ENCODE data around the gene SFXN5.

DNA sequence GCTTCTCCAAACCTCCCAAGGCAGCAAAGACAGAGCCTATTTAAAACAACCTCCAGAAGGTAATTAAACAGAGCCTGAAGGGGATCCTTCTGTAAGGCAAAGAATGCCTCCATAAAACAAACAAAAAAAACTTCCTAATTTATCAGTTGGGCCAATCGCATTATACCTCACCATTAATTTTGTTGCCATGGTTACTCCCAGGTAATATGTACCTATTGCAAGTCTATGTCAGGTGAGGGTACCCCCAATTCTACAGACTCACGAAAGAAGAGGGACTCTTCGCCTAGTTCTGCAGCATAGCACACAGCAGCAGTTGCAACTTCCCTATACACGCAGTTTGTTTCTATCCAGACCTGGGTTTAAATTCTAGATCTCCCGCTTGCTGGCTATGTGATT, 38.8 kb downstream of the SFXN5 start:
- TF ChIP-seq MYC (IDR thresholded peaks at IDR 0.05; ENCODE audit: low read depth, low read length), result no peak
- TF ChIP-seq POLR2A (IDR thresholded peaks at IDR 0.05; ENCODE audit: low read depth, low read length), result no peak
- TF ChIP-seq, protein P1, sequence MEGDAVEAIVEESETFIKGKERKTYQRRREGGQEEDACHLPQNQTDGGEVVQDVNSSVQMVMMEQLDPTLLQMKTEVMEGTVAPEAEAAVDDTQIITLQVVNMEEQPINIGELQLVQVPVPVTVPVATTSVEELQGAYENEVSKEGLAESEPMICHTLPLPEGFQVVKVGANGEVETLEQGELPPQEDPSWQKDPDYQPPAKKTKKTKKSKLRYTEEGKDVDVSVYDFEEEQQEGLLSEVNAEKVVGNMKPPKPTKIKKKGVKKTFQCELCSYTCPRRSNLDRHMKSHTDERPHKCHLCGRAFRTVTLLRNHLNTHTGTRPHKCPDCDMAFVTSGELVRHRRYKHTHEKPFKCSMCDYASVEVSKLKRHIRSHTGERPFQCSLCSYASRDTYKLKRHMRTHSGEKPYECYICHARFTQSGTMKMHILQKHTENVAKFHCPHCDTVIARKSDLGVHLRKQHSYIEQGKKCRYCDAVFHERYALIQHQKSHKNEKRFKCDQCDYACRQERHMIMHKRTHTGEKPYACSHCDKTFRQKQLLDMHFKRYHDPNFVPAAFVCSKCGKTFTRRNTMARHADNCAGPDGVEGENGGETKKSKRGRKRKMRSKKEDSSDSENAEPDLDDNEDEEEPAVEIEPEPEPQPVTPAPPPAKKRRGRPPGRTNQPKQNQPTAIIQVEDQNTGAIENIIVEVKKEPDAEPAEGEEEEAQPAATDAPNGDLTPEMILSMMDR (IDR thresholded peaks at IDR 0.05; ENCODE audit: extremely low read depth in 1 of 2, insufficient read depth in 1 of 2, low read depth in 1 of 2, low read length in 2 of 2), result no peak
- TF ChIP-seq, protein P2, sequence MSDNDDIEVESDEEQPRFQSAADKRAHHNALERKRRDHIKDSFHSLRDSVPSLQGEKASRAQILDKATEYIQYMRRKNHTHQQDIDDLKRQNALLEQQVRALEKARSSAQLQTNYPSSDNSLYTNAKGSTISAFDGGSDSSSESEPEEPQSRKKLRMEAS (IDR thresholded peaks at IDR 0.05; ENCODE audit: insufficient read depth, insufficient read length), result no peak
- TF ChIP-seq EZH2 (IDR thresholded peaks at IDR 0.05; ENCODE audit: borderline replicate concordance, low read depth, low read length, severe bottlenecking), result no peak
- no peak for TF ChIP-seq FOS (IDR thresholded peaks at IDR 0.05; ENCODE audit: borderline replicate concordance, insufficient read depth, low read length)
- TF ChIP-seq GATA2 (IDR thresholded peaks at IDR 0.05; ENCODE audit: insufficient read depth, insufficient read length, low read depth, low read length), result no peak
- TF ChIP-seq POLR2AphosphoS5 (IDR thresholded peaks at IDR 0.05; ENCODE audit: insufficient read depth, low read depth, low read length), result no peak
- no peak for TF ChIP-seq JUN (IDR thresholded peaks at IDR 0.05; ENCODE audit: borderline replicate concordance, insufficient read depth, insufficient read length, low read depth)
